NCI-H2029 treated with DMSO at 0.1 percent for 48 hours (cell line): Measurements from ENCODE around the gene MRPL48.
"Not testable (repeated sequence)": the region's sequence is repeated elsewhere in the genome, so short reads cannot be mapped to it uniquely, and the experiment has no call there.

ENCODE experiments used
- DNase-seq: peaks from one replicate; lab custom pipeline; 2025; lab: John Stamatoyannopoulos, UW

Gene MRPL48

GRCh38 chr11:73839123-73839457 is 51.4 kb downstream of the MRPL48 start:
- no peak for DNase-seq

- DNase-seq = no peak
Measured at GRCh38 chr11:73851046-73851764, 63.5 kb downstream of the MRPL48 start.

GRCh38 chr11:73852049-73852448 is 64.4 kb downstream of the MRPL48 start:
- no peak for DNase-seq

GRCh38 chr11:73854680-73855079 is 67.0 kb downstream of the MRPL48 start:
- DNase-seq = no peak

GRCh38 chr11:73856031-73856567 is 68.4 kb downstream of the MRPL48 start:
- DNase-seq = no peak

- no peak for DNase-seq
Measured at GRCh38 chr11:73859671-73860070, 72.0 kb downstream of the MRPL48 start.

GRCh38 chr11:73860202-73860601 is 72.5 kb downstream of the MRPL48 start:
- no peak for DNase-seq

GRCh38 chr11:73862986-73863385 is 75.3 kb downstream of the MRPL48 start:
- peak; percentile 21 for DNase-seq

GRCh38 chr11:73866095-73866579 is 78.5 kb downstream of the MRPL48 start:
- no peak for DNase-seq

- DNase-seq = no peak
Measured at GRCh38 chr11:73866586-73866996, 78.9 kb downstream of the MRPL48 start.

GRCh38 chr11:73869332-73869949 is 81.8 kb downstream of the MRPL48 start:
- DNase-seq = peak; percentile 25

- DNase-seq = no peak
Measured at GRCh38 chr11:73870261-73870660, 82.6 kb downstream of the MRPL48 start.

- DNase-seq = no peak
Measured at GRCh38 chr11:73872749-73873357, 85.2 kb downstream of the MRPL48 start.

- DNase-seq = no peak
Measured at GRCh38 chr11:73875380-73875779, 87.7 kb downstream of the MRPL48 start.

- no peak for DNase-seq
Measured at GRCh38 chr11:73875840-73876239, 88.2 kb downstream of the MRPL48 start.

- DNase-seq = peak; percentile 90
Measured at GRCh38 chr11:73876424-73877310, 89.0 kb downstream of the MRPL48 start, which contains the start of the genes COA4 and PAAF1. Gene COA4 (minus strand): TSS chr11:73876846. CDS start chr11:73873378, 3,468 bp downstream. Gene PAAF1 (plus strand): TSS chr11:73876999. CDS start chr11:73877022, 23 bp downstream.

GRCh38 chr11:73878771-73879170 is 91.1 kb downstream of the MRPL48 start:
- DNase-seq = no peak

- DNase-seq = not testable (repeated sequence)
Measured at GRCh38 chr11:73880449-73880848, 92.8 kb downstream of the MRPL48 start.

- no peak for DNase-seq
Measured at GRCh38 chr11:73883856-73884255, 96.2 kb downstream of the MRPL48 start.

GRCh38 chr11:73888244-73888643 is 100.6 kb downstream of the MRPL48 start:
- no peak for DNase-seq

GRCh38 chr11:73889019-73889418 is 101.3 kb downstream of the MRPL48 start:
- no peak for DNase-seq

- DNase-seq = no peak
Measured at GRCh38 chr11:73889536-73889935, 101.9 kb downstream of the MRPL48 start.
